Stimulated activated CD4-positive, alpha-beta T cell treated with anti-CD3 and anti-CD28 coated beads, Interleukin-15, amount 100 ng/mL, for 24 hours (primary cell): Measurements from ENCODE around the gene PRPF39.

Source experiments
- DNase-seq: peaks from one replicate; pipeline ENCODE4 v3.0.0-alpha.2; 2020

PRPF39 gene

DNA sequence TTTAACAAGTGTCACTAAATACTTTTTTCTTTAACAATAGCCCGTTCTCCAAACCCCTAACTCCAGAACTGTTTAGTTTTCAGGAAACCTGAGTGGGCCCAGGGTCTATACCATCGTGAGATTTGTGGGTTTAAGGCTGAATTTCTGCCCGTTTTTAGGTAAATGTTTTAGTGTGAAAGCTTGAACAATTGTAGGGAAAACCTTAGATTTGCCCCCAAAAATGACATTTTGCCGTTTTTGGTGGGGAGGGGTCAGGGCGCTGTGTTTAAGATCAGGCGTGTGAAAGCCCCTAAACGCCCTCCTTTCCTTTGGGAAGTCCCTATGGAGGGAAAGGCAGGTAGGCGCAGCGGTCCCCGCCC lies 320 bp upstream of the PRPF39 start:
- DNase-seq = no peak

DNA sequence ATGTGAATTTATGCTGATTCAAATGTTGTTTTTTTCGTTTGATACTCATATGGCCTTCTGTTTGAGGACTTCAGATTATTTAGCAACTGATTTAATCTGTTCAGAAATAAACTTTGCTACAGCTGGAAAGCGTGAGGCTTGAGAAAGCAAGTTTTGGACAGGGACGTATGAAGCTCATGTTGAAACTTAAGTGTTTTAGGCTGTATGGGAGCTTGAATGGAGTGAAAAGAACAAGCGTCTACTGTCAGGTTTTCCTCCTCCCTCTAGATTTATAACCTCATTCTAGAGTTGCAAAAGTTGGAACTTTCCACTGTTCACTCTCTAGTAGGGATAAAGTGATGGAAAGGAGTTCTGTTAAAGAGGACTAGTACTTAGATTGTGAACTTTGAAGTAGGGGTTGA lies 1.0 kb downstream of the PRPF39 start:
- DNase-seq = no peak

DNA sequence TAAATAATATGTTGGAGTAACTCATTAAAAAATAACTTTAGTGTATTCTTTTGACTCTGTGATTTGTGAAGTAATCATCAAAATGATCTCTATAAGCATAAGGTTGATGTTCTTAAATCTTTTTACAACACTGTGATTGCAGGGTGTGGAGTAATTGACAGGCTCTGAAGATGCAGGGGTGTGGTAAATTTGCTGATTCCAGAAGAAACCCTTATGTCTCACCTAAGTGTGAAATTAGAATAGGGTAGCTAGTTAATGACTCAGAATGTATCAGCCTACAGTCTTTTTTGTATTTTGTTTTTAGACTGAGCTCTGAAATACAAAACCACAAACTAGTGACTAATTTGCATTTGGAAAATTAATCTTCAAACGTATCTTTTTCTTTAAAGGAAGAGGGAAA lies 5.9 kb downstream of the PRPF39 start:
- peak; percentile 16 for DNase-seq

DNA sequence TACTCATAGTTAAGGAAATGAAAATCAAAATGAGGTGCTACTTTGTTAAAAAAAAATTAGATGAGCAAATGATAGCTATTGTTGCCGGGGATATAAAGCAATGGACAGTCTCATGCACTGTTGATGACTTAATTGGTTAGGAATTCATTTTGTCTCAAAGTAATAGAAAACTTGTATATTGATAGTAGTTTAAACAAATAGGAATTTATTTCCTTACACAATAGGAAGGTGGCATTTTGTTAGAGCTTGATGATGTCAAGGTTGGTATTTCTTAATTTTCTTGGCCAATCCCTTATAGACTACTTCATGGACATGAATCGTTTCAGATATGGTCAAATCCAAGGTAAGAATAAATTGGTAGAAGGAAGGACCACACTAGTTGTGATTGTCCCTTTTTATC lies 7.8 kb downstream of the PRPF39 start:
- DNase-seq = no peak

DNA sequence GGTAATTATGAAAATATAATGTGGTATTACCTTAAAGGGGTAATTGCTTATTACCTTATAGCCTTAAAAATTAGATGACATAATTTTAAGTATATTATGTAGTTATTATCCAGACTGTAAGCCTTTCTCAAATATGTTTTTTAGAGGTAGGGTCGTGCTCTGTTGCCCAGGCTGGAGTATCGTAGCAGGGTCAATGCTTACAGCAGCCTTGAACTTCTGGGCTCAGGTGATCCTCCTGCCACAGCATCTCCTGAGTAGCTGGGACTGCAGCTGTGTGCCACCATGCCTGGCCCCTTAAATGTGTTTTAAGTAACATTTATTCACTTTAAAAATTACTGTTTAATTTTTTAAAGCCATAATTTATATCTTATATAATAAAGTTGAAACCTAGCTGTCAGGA lies 10.4 kb downstream of the PRPF39 start:
- no peak for DNase-seq

DNA sequence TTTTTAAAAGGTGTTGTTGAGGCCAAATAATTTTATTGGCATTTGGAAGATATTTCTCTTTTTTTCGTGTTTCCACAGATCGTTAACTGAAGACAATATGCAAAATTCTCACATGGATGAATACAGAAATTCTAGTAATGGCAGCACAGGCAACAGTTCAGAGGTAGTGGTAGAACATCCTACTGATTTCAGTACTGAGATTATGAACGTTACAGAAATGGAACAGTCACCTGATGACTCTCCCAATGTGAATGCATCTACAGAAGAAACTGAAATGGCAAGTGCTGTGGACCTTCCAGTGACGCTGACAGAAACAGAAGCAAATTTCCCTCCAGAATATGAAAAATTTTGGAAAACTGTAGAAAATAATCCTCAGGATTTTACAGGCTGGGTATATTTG lies 11.2 kb downstream of the PRPF39 start:
- DNase-seq = no peak

DNA sequence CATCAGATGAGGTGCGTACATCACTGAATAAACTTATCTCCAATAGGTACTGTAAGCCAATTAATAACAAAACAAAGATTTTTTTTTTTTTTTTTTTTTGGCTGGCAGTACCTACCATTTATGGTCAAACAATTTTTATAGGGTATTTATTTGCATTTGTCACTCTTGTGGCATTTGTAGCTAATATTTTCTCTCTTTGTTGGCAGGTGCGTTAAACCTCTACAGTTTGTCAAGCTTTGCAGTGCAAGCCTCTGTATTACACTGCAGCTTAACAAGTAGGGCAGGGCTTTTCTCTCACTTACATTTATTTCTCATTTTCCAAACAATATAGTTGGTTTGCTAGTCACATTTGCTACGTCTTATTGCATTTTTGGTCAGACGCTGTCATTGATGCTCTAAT lies 12.3 kb downstream of the PRPF39 start:
- no peak for DNase-seq

DNA sequence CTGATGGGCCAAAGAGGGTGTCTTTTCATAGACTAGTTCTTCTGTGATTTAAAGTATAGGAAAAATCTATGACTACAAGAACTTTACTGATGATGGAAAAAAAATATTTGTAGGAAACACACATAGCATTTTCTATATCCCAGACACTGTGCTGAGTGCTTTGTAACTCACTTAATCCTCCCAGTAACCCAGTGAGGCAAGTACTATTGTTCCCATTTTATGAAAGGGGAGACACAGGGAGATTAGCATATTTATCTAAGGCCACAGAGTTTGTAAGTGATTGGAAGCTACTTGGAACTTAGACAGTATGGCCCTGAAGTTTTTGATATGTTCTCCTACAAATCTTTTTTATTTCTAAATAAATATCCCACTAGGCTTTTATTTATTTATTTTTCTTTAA lies 19.9 kb downstream of the PRPF39 start:
- DNase-seq = no peak

DNA sequence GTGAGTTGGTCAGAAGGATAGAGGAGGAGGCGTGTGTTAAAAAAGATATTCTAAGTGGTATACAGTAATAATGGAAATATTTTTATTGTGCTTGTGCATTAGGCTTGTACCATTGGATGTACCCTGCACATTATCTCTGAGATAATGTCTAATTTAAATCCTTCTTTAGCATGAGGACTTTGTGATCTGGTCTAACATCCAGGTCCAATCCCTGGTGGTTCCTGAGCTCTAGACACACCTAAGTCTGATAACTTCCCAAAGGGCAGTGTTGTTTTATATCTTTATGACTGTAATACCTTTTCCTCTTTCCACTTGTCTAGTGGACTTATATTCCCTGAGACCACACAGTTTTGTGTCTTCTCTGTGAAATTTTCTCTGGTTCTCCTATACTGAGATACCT lies 20.6 kb downstream of the PRPF39 start:
- DNase-seq = no peak

DNA sequence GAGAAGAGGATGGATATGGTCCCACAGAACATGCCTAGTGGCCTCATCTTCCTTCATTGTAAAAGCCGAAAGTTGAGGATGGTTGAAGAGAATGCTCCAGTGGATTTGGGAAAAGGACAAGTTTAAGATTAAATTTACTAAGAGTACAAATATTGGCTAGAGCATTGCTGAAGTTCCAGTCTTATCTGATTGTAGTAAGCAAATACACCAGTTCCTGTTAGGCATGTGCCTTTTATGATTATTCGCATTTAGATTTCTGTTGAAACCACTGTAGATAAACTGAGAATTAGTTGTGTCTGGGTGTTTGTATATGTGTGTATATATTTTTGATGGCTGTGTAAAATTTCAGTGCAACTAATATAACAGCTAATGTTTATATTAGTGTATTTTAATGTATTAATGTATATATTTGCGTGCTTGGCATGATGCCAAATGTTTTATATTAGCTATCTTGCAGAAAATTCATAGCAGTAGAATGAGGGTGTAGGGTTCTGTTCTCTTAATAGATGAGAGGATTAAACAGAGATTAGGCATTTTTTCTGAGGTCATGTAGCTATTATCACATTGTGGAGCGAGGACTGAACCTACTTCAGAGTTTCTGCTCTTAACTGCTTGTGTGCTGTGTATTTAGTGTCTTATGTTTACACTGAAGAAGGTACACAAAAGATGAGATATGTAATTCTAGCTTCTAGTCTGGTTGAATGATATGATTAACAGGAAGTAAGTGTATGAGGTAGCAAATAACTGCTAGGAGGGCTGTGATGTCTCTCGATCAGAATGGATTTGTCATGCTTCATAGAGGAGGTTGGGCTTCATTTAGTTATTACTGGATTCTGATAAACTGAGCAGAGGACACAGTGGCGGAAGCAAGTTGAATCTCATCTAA lies 29.2 kb downstream of the PRPF39 start:
- no peak for DNase-seq

DNA sequence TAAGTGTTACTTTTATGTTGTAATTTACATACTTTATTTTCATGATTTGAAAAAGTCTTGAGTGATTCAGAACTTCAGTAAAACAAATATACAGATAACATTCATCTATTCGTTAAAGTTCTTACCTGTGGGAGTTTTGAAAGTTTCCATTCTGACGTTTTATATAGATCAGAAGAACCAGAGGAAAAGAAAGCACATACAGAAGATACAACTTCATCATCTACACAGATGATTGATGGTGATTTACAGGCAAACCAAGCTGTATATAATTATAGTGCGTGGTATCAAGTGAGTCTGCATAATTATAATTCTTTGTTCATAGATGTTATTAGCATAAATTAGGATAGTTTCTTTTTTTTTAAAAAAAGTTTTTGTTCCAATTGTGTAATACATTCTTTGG lies 30.4 kb downstream of the PRPF39 start:
- DNase-seq = no peak

DNA sequence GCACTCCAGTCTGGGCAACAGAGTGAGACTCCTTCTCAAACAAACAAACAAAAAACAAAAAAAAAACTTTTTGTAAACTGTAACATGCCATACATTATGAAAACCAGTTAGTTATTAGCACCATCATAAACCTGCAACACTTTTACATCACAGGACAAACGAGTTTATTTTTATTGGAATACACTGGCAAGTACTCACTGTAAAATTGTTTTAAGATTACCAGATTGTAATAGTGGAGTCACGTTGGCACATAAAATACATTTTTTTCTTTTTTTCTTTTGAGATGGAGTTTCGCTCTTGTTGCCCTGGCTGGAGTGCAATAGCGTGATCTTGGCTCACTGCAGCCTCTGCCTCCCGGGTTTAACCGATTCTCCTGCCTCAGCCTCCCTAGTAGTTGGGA lies 34.7 kb downstream of the PRPF39 start:
- DNase-seq = no peak

DNA sequence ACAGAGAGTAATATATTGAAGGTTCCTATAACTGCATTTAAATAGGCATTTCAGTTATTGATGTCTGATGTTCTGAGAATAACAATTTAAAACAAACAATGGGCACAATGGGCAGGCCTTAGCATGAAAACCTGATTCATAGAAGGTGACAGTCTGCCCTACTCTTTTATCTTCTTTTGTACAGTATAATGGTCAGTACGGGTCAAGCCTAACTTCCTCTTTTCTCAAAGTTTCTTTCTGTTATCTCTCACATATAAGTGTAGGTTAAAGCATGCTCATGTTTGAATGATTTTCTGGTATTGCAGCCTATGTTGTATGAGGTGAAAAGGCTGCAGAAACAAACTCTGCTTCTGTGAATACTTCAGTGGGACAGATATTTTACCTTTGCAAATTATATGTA lies 36.2 kb downstream of the PRPF39 start:
- DNase-seq = no peak

DNA sequence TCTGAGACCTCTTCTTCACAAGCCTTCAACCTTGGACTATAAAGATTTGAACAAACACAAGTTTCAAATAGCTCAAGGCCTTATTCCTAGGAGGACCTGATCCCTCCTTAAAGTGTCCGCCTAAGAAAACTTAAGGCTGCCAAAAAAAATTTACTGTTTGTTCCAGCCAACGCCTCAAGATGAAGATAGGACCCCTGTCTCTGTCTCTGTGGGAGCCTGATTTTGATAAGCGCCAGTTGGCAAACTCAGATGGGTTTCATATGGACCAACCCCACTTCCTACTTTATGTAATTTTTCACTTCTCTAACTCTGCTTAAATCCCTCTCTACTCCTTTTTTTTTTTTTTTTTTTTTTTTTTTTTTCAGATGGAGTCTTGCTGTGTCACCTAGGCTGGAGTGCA lies 39.4 kb downstream of the PRPF39 start:
- no peak for DNase-seq

DNA sequence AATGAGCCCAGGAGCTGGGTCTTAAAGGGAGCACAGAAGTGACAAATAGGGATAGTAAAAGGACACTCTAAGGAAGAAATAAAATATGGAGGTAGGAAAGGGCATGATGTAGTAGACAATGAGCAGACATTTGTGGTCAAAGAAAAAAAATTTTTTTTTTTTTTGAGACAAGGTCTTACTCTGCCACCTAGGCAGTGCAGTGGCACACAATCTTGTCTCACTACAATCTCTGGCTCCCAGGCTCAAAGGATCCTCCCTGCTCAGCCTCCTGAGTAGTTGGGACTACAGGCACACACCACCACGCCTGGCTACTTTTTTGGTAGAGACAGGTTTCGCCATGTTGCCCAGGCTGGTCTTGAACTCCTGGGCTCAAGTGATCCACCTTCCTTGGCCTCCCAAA lies 41.8 kb downstream of the PRPF39 start:
- DNase-seq = no peak

DNA sequence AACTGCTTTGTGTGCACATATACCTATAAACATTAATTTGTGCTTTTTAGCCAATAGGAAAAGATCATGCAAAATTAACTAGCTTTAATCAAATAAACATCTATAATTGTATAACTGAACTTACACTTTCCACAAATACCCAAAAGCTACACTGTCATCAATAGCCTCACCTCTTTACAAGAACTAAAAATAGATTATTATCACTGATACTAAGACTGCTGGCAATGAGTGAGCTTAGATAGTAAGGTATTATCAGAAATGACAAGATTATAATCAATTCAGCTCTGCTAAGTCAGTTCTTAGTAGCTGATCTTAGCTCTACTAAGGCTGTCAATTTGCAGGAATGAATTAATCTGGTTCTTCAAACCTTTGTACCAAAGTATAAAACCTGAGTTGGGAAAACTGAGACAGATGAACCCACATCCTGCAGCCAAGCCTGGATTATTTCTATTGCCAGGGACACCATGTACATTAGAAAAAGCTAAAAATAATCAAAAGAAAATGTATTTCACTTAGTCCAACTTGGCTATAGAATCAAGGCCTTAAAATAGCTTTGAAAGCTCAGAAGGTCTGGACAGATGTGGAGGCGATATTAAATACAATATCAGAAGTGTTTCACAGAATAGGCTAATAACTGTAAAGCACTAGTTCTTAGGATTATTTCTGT lies 45.2 kb downstream of the PRPF39 start:
- DNase-seq = no peak

DNA sequence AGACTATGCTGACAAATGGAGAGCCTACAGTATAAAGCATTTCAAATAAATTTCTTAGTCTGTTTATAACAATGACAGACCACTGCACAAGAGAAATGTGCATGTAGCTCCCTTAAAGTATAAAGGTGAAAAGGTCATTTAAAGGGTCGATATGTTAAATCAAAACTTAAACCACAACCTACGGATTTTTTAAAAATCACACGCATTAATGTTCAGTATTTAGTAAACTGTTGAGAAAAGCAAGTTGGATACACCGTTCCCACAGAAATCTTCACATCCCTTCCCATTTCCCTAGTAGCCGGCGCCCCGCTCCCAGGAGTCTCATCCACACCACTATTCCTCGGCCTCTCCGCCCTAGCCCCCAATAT lies 49.8 kb downstream of the PRPF39 start:
- no peak for DNase-seq

DNA sequence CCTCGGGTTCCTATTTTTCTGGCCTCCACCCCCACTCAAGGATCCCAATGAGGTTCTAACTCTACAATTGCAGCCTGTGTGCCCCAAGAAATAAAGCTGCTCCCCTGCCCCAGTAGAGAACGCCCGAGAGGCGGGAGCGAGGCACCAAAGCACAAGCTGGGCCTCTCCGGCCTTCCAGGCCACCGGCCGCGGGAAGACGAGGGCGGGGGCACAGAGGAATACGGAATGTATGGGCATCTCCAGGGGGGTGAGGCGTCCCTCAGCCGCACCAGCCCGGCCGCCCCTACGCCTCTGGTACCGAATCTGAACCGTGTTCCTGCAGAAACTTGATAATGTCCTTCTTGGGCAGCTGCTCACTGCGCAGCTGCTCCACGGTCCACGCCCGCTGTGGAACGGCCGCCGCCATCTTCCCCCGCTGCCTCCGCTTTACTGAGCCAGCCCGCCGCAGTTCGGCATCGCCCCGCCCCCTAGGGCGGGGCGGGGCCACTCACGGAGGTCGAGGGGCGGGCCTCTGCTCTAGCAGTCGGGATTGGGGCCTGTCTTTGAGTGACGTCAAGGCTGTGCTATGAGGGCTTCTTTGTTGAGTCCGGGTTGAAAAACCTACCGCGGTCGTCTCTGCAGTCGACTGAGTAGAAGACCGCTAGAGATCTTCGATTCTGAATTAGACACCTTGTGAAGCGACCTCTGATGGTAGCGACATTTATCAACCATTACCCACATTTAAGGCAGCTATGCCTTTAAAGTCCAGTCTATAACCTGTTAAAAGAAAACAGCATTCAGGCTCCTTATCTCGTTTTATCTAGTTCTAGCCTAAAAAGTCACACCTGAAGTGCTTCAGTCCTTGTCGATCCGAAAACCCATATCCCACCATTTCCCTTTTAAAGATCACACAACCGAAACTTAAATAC lies 50.4 kb downstream of the PRPF39 start, which contains the start of gene FKBP3:
FKBP3 (minus strand) TSS at position 431 of the 908 bp plus-strand sequence; CDS start at position 406, 25 bp downstream.
- peak; percentile 95 for DNase-seq

DNA sequence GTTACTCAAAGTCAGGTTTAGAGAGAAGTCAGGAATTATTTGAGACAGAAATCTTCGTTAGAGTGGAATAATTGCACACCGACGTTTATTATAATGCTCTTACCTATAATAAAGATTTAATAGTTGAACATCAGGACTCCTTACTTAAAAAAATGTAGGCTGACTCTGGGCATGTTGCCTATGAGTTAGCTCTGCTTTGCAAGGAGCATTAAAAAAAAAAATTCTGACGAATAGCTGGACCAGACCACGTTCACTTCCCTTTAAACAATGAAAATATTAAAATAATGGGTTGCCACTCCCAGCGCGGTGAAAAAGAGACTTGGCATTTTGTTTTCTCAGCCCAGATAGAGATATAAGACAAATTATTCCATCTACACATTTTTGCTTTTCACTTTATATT lies 51.2 kb downstream of the PRPF39 start:
- DNase-seq = no peak

DNA sequence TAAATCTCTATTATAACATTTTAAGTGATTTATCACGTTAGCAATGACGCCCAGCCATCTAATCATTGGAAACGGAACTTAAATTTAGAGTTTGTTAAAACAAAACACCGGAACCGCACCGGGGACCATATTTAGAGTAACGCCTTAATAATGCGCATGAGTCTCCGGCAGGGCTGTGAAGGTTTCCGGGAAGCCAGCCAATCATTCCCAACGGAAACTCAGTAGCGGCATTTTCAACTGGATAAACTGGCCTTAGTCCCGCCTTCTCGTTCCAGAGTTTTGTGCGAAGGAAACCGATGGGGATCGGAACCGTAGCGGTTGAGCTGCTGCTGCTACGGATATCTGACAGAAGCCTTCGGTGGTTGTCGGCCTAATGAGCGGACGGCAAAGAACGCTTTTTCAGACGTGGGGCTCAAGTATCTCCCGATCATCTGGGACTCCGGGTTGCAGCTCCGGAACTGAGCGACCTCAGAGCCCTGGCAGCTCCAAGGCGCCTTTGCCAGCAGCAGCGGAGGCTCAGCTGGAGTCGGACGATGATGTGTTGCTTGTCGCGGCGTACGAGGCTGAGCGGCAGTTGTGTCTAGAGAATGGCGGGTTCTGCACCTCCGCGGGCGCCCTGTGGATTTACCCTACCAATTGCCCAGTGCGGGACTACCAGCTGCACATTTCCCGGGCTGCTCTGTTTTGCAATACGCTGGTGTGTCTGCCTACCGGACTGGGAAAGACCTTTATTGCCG lies 51.9 kb downstream of the PRPF39 start, which contains the start of gene FANCM:
FANCM (plus strand) TSS at position 272 of the 737 bp plus-strand sequence; CDS start at position 374, 102 bp downstream.
- DNase-seq = peak; percentile 89

DNA sequence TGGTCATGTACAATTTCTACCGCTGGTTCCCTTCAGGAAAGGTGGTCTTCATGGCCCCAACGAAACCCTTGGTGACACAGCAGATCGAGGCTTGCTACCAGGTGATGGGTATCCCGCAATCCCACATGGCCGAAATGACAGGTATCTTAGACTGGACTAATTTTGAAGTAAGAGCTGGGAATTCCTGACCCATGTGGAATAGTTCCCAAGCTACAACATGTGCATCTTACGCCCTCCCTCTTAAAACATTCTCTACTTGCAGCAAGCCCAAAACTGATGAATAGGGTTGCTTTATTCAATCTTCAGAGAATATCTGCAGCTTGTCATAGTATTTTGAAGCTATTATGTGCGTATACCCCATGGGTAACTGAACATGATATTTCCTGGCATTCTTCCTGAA lies 52.5 kb downstream of the PRPF39 start:
- DNase-seq = no peak

DNA sequence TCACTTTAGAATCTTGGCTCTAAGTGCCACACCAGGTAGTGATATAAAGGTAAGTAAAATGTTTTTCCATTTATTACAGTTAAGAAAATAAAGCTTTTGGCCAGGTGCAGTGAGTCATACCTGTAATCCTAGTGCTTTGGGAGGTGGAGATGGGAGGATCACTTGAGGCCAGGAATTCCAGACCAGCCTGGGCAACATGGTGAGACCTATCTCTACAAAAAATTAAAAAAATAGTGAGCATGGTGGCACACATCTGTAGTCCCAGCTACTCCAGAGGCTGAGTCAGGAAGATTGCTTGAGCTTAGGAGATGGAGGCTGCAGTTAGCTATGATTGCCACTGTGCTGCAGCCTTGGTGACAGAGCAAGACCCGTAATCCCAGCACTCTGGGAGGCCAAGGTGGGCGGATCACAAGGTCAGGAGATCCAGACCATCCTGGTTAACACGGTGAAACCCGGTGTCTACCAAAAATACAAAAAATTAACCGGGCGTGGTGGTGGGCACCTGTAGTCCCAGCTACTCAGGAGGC lies 56.8 kb downstream of the PRPF39 start:
- DNase-seq = no peak
